ENCODE measurements around the gene MFGE8. TPM values are rescaled to one million over a fixed set of nuclear protein-coding genes. Genes with fewer than 3 reads are reported as not detected.

MFGE8 gene
- total and polyA plus RNA-seq, 9 of the 15 experiments (the other 6 are each of a cell fraction or from before 2014, with no cell fraction given): 2.3 to 142 (median 62.3) TPM

DNA sequence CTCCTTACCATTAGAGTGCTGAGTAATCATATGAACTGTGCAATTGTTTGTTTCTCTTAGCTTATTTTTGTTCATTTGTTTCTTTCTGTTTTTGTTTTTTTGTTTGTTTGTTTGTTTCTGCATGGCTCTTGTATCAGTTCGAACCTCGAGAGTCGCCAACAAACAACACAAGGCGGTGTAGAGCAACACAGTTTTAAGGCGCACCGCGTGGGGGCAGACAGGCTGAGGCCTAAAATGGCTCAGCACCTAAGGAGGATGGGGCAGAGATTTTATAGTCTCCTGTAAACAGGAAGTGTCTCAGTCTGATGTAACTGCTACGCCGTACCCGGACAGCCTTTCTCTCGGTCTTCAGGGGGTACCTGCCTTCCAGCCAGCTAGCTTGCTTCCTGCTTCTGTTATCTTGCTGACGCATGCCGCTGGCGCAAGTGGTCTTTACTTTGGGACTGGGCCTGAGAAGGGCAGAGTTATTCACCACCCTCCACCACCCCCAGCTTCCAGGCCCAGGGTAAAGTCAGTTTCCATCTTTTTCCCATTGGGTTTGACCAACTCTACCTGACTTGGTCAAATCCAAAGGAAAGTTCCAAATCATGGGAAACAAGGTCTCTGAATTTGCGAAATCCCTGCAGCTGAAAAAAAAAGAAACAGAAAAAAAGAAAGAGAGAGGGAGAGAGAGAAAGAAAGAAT is 25.8 kb upstream of the MFGE8 start (continued):
- TF ChIP-seq CTCF (IDR thresholded peaks at IDR 0.05 in 2 of 3, conservative IDR thresholded peaks at IDR 0.05 in 1 of 3; ENCODE audit: insufficient read depth in 2 of 3, low read depth in 1 of 3, low read length in 3 of 3) (peak; percentile 59 to 73 (median 70)), SIN3A (IDR thresholded peaks at IDR 0.05; ENCODE audit: borderline replicate concordance in 2 of 2, control insufficient read depth in 1 of 2, low read depth in 2 of 2, low read length in 2 of 2) (no peak), DDX20 (tag; IDR thresholded peaks at IDR 0.05; ENCODE audit: low read depth) (no peak; the same call in 1 of the 2 replicates), HMGXB4 (CRISPR knock-in tag; IDR thresholded peaks at IDR 0.05) (no peak), ZNF282 (CRISPR knock-in tag; IDR thresholded peaks at IDR 0.05) (no peak), SPI1 (IDR thresholded peaks at IDR 0.05; ENCODE audit: borderline replicate concordance, low read depth, low read length) (peak; percentile 89), BACH1 (tag; IDR thresholded peaks at IDR 0.05) (peak; percentile 81; the same call in 1 of the 2 replicates), ZBTB8A (IDR thresholded peaks at IDR 0.05; ENCODE audit: partially characterized antibody) (no peak), TAL1 (IDR thresholded peaks at IDR 0.05) (no peak), NKRF (IDR thresholded peaks at IDR 0.05; ENCODE audit: borderline replicate concordance) (peak; percentile 58; the same call in 1 of the 2 replicates), TCF3 (CRISPR knock-in tag; IDR thresholded peaks at IDR 0.05) (peak; percentile 55), ZNF239 (CRISPR knock-in tag; IDR thresholded peaks at IDR 0.05) (peak; percentile 64), NCOR1 (IDR thresholded peaks at IDR 0.05) (peak; percentile 55), ZNF76 (CRISPR knock-in tag; IDR thresholded peaks at IDR 0.05; ENCODE audit: borderline replicate concordance) (peak; percentile 44; the same call in 1 of the 2 replicates), DMBX1 (CRISPR knock-in tag; IDR thresholded peaks at IDR 0.05; ENCODE audit: borderline replicate concordance) (peak; percentile 95), RBM17 (IDR thresholded peaks at IDR 0.05; ENCODE audit: borderline replicate concordance, low read depth, low read length) (no peak), ADNP (tag; IDR thresholded peaks at IDR 0.05) (no peak), SMARCA4 (IDR thresholded peaks at IDR 0.05) (peak; percentile 80)
- TF ChIP-seq, protein P1, sequence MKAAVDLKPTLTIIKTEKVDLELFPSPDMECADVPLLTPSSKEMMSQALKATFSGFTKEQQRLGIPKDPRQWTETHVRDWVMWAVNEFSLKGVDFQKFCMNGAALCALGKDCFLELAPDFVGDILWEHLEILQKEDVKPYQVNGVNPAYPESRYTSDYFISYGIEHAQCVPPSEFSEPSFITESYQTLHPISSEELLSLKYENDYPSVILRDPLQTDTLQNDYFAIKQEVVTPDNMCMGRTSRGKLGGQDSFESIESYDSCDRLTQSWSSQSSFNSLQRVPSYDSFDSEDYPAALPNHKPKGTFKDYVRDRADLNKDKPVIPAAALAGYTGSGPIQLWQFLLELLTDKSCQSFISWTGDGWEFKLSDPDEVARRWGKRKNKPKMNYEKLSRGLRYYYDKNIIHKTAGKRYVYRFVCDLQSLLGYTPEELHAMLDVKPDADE (conservative IDR thresholded peaks at IDR 0.05; ENCODE audit: control insufficient read depth, low read depth, low read length): no peak
- TF ChIP-seq, protein P2, sequence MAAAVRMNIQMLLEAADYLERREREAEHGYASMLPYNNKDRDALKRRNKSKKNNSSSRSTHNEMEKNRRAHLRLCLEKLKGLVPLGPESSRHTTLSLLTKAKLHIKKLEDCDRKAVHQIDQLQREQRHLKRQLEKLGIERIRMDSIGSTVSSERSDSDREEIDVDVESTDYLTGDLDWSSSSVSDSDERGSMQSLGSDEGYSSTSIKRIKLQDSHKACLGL (CRISPR knock-in tag; IDR thresholded peaks at IDR 0.05; ENCODE audit: borderline replicate concordance, poor library complexity, severe bottlenecking): no peak

Data from K562 (cell line).